ENCODE results near the gene MROH9.

The MROH9 gene

GRCh38 chr1:170970256-170970655, 34.9 kb downstream of the MROH9 start:
- no peak for DNase-seq

- DNase-seq, result no peak
Observed at GRCh38 chr1:170978371-170978910, 43.1 kb downstream of the MROH9 start.

GRCh38 chr1:170985406-170985805, 50.1 kb downstream of the MROH9 start:
- DNase-seq, result no peak

GRCh38 chr1:170986901-170987300, 51.6 kb downstream of the MROH9 start:
- no peak for DNase-seq

DNA sequence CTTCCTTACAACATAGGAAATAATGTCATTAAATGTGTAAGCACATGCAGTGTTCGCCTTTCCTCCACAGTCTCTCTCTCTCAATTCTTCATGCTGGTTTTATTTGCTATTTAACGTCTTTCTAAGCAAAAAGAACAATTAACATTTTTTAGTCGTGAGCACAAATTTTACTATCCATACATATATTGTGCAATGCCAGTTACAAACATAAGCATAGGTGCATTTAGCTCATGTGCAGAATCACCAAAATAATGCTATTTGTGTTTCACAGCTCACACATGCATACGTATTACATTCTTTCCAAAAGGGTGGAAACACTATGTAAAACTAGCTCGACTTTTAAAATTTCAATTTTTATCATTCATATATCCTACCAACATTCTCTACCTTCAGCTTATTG, 52.1 kb downstream of the MROH9 start:
- no peak for DNase-seq

DNA sequence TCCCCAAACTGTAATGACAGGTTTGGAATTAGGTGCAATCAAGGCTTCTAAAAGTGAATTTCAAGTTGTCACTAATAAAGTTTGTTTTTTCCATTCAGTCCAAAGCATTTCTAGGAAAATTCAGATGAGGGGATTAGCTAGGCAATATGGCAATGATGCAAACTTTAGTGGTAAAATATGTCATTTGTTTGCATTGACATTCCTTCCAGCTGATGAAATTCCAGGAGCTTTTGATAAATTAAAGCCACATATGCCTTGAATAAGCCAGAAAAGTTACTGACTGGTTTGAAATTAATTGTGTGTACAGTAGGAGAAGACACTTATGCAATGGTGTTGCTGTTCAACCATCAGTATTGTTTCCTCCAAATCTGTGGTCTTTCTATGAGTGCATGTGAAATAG, 57.8 kb downstream of the MROH9 start:
- no peak for DNase-seq

GRCh38 chr1:170993717-170994116, 58.4 kb downstream of the MROH9 start:
- no peak for DNase-seq

- no peak for DNase-seq
Observed at GRCh38 chr1:171014880-171015279, 79.5 kb downstream of the MROH9 start.

GRCh38 chr1:171017426-171017825, 82.1 kb downstream of the MROH9 start:
- DNase-seq, result no peak

DNA sequence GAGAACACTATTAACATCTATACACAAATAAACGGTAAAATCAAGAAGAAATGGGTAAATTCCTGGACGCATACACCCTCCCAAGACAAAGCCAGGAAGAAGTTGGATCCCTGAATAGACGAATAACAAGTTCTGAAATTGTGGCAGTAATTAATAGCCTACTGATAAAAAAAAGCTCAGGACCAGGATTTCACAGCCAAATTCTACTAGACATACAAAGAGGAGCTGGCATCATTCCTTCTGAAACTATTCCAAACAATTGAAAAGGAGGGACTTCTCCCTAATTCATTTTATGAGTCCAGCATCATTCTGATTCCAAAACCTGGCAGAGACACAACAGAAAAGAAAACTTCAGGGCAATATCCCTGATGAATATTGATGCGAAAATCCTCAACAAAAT, 84.6 kb downstream of the MROH9 start:
- DNase-seq, result no peak

DNA sequence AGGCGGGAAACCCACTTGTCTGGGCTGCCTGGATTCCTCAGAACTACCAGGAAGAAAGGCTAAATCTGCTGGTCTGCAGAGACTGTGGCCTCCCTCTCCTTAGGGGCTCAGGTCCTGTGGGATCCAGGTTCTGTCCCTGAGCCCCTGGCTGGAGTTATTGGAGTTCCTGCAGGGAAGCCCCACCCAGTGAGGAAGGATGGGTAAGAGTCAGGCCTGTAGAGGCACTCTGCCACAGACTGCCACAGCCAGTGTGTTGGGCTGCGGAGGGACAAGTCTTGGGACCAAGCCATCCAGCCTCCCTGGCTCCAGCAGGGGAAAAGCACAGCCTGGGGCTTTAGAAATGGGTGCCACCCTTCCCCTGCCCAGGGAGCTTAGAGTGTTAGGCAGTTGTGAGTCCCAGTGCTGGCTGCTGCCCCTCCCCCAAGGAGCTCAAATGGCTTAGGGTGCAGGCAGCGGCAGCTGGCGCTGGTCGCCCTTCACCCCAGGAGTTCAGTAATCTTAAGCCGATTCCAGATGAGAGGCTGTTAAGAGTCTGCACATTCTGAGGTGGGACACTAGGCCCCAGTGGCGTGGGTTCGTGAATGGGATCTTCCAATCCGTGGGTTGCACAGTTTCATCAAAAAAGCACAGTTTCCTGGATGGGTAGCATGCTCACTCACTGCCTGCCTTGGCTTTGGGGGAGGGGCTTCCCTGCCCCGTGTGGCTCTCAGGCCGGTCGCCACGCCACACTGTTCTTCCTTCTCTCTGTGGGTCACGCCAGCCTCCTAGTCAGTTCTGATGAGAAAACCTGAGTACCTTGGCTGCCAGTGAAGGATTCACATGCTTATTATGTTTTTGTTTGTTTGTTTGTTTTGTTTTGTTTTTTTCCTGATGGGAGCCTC, 97.7 kb downstream of the MROH9 start:
- no peak for DNase-seq

- no peak for DNase-seq
Observed at GRCh38 chr1:171037626-171038025, 102.3 kb downstream of the MROH9 start.

DNA sequence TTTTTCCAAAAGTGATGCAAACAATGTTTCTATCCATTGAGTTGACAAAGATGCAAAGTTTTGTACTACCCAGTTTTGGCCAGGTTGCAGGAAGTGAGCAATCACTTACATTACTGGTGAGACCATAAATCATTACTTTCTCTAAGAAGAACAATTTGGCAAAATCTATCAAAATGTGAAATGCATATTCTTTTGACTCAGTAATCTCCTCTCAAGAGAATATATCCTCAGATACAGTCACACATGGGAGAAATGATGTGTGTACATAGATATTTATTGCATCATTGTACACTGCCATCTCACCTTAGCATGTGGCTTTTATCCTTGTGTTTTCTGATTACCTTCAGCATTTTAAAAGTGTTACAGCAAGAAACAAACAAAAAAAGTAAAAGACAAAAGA, 103.0 kb downstream of the MROH9 start:
- DNase-seq, result no peak

- DNase-seq, result no peak
Observed at GRCh38 chr1:171048014-171048413, 112.7 kb downstream of the MROH9 start.

GRCh38 chr1:171052977-171053376, 117.6 kb downstream of the MROH9 start:
- no peak for DNase-seq

DNA sequence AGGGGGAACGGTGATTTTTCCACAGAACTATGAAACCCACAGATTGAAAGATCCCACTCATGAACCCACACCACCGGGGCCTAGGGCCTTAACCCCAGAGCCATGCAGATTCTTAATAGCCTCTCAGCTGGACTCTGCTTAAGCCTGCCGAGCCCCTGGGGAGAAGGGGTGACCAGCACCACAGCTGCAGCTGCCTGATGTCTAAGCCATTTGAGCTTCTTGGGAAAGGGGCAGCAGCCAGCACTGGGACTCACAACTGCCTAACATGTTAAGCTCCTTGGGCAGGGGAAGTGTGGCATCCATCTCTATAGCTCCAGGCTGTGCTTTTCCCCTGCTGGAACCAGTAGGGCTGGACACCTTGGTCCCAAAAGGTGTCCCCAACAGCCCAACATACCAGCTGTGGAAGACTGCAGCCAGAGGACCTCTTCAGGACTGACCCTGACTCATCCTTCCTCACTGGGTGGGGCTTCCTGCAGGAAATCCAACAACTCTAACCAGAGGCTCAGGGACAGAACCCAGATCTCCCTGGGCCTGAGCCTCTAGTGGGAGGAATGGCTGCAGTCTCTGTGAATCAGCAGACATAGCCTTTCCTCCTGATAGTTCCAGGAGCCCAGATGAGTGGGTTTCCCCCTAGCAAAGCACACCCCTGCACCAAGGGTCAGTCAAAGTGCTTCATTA, 120.8 kb downstream of the MROH9 start:
- DNase-seq, result no peak

GRCh38 chr1:171061425-171062143, 126.2 kb downstream of the MROH9 start:
- no peak for DNase-seq

GRCh38 chr1:171062902-171063301, 127.6 kb downstream of the MROH9 start:
- no peak for DNase-seq

GRCh38 chr1:171075041-171075440, 139.7 kb downstream of the MROH9 start:
- DNase-seq, result no peak

GRCh38 chr1:171081314-171081753, 146.0 kb downstream of the MROH9 start:
- no peak for DNase-seq

GRCh38 chr1:171081763-171082201, 146.4 kb downstream of the MROH9 start:
- no peak for DNase-seq

- no peak for DNase-seq
Observed at GRCh38 chr1:171082606-171083005, 147.3 kb downstream of the MROH9 start.

DNA sequence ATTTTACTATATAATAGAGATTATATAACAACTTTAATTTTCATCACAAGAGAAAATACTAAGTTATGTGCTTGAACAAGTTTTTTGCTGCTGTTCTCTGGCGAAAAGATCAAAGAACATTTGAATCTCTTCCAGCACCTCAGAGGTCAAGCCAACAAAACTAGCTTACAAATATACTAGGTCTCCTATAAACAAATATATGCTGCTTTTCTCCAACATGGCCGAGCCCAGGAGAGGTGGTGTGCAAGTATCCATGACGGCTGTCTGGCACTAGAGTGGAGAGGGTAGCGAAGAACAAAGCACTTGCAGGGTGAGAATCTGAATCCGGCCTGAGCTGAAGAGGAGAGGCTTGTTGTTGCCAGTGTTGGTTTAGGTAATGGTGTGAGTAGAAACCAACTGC, 147.9 kb downstream of the MROH9 start:
- no peak for DNase-seq
